OCI-LY3 (cell line): Measurements from ENCODE around the gene ARFRP1.

ENCODE experiments used
- CTCF ChIP-seq: fragments of 200-600, 300-600 bp; sonication (generic); IDR thresholded peaks from 2 replicates; pipeline ENCODE4 v1.5.1; 2014; ENCODE audit warnings: antibody characterized with exemption, low read length, low read depth
- EZH2phosphoT487 ChIP-seq: fragments of 200-600 bp; shearing (Covaris generic); IDR thresholded peaks from 2 replicates; pipeline ENCODE4 v1.6.1; 2018; ENCODE audit warnings: antibody characterized with exemption, mixed run types, low read depth

GRCh38 chr20:63689046-63690002 is 18.5 kb downstream of the ARFRP1 start:
- no peak for TF ChIP-seq CTCF
- TF ChIP-seq EZH2phosphoT487 = no peak
